NCI-H226 (cell line): ENCODE results near the gene NRXN3.
"Not testable (repeated sequence)": the region's sequence is repeated elsewhere in the genome, so short reads cannot be mapped to it uniquely, and the experiment has no call there.

Source experiments
- DNase-seq: peaks from one replicate; pipeline ENCODE4 v3.0.0-alpha.2; 2015

The NRXN3 gene

DNA sequence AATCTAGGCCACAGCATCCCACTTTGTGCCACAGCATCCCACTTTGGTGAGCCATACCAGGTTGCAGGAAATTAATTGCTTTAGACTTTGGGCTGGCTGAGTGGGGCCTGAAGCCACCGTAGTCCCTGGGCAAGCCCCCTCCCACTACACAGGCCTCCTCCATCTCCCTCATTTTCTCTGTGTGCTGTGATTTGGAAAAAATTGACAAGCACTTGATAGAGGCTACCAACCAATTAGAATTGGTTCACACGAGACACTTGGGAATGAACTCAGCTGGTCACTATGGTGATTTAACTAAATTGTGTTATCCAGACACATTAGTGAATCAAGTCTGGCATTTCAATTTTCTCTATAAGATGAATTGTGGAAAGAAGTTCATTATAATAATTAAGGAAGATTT lies 1560.0 kb downstream of the NRXN3 start:
- no peak for DNase-seq

DNA sequence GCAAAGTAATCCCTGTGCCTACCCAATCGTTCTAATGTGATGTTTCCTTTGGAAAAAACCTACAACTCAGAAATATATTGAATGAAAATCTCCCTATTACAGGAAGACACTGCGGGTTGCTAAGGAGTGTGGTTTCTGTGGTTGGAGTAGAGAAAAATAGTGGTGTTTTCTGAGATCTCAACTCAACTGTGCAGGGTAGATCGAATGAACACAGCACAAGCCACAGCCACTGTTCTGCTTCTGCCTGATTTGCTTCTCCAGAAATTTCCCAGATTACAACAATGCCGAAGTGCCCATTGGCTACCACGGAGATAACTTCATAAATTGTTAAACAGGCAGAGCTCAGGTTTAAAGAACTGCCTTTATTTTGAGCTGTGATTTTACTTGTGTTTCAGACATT lies 1560.8 kb downstream of the NRXN3 start:
- DNase-seq: no peak

DNA sequence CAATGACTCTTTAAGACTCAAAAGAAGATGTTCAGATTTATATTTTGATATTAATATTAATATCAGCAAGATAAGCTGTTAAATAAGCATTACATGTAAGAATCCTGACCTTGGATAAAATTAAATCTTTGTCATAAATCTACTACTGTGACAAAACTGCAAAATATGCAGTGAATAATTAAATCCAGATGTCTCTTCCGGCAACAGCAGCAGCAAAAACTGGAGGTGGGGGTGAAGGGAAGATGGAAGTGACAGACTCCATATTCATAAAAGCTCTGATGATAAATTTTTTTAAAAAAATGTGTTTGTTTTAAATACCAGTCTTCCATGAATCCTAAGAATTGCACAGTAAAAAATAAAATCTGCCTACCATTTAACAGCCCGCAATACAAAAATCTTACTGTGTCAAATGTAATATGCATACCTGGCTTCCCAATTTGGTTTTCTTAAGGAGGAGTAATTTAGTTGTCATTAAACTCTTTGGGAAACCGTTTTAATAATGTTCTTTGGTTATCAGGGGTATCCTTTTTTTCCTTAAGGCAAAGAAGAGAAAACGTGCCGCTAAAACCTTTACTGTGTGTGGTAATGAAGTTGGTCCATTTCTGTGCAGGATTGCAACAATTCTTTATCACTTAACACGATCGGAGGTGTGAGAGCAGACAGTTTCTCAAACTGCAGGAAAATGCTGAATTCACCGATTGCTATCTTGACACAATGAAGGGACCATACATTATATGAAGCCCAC lies 1562.9 kb downstream of the NRXN3 start:
- DNase-seq: no peak

DNA sequence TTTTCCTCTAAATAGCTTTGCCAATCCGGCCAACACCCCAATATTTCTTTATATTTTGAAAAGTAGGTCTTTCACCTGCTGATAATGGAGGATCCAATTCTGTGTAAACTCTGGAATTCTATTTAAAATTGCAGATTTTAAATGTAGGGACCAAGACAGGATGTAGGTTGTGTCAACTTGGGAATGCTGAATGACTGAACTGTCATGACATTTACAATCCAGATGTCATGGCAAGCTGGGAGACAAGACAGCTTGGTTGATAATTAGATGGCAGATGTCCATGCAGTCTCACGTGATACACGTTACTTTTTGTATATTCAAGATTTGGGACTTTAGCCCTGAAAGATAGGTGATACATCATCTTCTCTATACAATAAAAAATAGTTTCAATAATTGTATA lies 1564.0 kb downstream of the NRXN3 start:
- DNase-seq: no peak

DNA sequence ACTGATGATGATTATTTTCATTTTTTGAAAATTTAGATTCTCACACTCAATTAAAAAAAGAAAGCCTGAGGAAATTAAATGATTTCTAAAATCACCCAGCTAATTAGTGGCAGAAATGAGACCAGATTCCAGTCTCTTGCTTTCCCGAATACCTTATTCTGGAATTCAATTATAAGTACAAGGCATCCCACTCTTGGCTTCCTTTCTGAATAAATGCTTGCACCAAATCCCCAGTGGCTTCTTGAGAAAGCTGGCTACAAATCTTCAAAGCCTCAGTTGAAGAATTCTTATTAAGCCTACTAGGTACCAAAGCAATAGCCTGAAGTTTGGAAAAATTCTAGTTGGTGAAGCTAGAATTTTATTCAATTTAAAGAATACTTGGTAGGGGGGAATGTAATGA lies 1564.5 kb downstream of the NRXN3 start:
- no peak for DNase-seq

DNA sequence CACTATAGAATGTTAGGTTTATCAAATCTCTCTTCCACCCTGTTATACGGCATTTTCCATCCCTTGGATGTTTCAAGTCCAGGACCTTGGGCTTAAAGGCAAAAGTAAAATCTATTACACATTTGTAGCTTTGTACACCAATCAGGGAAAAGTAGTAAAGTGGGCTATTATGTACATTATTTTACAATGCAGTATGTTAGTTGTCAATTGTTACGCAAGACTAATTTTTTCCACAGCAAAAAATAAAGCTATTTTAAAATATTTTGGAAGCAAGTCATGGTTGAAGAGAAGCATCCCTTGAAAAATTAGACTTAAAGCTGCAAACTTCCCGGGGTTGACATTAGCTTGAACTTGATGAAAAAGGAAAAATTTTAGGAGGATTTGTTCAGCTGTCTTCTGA lies 1564.9 kb downstream of the NRXN3 start:
- no peak for DNase-seq

DNA sequence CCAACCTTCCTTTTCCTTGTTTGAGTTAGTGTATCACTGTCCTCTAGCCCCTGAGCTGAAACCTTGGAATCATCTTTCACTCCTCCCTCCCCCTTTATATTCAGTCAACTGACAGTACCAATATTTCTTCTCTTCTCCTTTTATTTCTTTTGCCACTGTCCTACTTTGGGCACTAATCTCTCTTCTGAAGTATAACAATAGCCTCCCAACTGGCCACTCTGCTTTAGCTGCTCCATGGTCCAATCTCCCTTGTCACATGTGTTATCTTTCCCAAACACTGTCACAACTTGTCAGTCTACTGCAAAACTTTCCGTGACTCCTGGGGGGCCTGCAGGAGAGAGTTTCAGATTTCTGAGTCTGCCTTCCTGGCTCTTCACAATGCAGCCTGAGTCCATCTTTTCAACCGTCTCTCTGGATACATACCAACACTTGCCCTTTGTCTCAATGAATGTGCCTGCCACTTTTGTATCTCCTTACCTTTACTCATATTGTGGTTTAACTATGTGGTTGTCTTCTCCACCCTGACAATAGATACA lies 1570.0 kb downstream of the NRXN3 start:
- DNase-seq: no peak

DNA sequence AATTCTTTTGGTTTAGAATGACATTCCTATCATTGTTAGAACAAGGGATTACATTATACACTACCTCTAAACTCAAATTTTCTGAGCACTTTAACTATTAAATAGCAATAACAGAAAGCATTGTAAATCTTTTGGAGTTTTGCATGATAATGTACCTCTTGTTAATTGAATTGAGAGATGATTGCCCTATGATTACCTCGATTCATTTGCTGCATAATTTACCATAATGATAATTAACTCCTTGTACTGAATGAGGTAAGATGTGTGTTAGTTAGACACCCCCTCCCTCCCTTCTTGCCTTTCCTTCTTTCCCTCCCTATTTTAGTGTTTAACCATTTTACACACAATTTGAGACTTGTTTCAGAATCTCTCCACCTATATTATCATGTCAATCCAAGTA lies 1572.0 kb downstream of the NRXN3 start:
- DNase-seq: no peak

DNA sequence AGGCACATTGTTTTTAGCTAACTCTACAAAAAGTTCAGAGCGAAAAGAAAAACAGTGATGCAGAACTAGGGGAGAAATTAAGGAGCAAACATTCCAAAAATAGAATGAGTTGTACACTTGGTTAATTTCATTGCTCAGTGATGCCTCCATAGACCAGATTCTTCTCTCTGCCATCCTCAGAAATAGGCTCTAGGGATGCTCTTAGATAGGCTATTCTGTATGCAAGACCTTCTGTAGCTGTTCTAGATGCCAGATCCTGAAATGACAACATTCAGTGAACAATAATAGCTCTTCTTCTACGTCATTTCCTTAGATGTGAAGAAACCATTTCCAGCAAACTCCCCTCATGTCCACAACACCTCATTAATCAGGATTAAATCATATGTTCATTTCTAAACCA lies 1574.9 kb downstream of the NRXN3 start:
- no peak for DNase-seq

DNA sequence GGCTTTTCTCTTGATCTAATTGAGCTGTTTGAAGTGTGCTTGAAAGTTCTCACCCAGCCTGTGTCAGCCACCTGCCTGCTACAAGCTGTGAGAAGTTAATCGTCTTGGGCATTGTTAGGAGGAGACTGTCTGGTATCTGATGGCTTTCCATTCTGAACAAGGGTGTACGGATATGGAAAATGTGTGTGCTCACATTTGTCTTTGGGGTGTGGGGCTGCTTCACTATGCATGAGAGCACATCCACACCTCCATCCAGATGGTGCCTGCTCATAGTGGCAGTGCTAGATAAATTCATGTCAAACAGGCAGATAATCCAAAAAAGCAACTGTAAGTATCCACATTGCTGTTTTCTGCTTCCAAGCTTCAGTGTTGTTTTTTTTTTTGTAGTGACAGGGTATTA lies 1578.9 kb downstream of the NRXN3 start:
- DNase-seq: no peak

DNA sequence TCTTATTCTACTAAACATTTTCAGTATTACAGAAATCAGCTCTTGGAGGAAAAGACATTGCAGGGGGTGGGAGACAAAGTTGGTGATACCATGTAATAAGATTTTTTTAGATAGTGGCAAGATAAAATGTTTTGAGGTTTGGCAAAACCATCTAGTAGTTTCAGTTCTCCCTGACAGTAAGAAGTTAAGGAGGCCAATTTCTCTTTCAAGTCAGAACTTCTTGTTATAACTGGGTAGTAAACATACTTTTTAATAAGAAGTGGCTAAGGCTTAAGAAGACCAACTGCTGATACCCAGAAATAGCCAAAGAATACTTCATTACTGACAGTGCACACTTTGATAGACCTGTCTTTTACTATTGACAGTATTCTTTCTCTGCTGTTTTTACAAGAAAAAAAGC lies 1588.8 kb downstream of the NRXN3 start:
- no peak for DNase-seq

DNA sequence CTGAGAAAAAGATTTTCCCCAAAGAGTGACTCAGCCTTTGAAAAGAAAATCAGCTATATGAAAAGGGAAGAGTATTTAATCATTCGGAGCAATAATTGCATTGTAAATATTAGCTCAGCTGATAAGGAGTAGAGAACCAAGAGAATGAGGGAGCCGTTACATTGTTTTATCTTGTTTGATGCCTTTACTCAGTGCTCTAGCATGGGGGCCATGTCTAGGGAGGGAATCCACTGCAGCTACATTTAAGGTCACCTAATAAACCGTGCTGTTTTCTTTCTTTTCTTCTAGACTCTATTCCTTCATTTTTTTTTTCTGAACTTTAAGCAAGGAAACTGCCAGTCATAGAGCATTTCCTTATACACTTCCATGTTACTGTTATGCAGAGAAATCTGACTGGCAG lies 1594.2 kb downstream of the NRXN3 start:
- DNase-seq: no peak

DNA sequence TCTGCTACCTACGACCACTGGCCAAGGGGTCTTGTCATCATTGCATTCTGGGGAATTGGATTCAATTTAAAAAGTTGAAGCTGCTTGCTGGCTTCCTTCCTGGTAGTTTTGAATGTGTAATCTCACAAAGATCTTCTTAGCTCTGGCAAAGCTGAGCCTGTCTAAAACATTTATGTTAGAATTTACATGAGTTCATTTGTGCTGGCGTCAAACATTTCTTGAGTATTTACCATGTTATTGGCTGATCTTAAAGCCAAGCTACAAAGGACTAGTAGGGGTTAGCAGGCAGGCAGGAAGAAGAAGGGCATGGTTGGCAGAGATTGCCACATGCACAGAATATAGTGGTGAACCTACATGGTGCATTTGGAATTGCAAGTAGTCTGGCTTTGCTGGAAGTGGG lies 1596.3 kb downstream of the NRXN3 start:
- no peak for DNase-seq

DNA sequence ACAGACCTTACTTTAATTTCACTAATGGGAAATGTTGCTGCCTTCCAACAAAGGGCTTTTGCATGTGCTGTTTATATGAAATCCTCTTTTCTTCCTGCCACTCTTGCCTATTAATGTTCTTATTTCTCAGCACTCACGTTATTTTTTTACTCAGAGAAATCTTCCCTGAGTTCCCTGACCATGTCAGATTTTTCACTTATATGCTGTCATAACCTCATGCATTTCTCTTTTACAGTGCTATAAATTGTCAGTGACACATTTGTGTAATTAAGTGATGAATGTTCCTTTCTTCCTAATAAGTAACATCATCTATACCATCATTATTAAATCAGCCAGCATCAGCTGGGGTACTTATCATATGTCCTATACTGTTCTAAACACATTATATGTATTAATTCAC lies 1597.1 kb downstream of the NRXN3 start:
- no peak for DNase-seq

DNA sequence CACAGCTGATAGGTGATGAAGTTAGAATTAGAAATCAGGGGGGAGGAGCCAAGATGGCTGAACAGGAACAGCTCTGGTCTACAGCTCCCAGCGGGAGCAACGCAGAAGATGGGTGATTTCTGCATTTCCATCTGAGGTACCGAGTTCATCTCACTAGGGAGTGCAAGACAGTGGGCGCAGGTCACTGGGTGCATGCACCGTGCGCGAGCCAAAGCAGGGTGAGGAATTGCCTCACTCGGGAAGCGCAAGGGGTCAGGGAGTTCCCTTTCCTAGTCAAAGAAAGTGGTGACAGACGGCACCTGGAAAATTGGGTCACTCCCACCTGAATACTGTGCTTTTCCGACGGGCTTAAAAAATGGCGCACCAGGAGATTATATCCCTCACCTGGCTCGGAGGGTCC lies 1597.5 kb downstream of the NRXN3 start:
- DNase-seq: not testable (repeated sequence)

DNA sequence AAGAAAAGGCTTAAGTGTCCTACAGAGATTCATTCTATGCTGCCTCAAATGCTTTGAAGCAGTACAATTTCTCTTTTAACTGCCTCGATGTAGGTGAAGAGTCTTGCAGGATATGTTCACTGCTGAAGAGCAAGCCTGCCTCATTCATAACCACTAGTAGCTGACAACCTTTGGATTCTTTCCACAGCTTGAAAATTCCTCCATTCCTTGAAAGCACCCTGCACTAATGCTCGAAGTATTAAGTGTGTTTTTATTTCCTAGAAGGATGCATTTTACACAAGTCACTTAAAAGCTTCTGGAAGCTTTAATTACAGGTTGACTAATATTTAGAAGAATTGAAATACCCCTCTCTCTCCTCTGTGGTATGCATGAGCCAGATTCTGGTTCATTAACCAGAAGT lies 1611.7 kb downstream of the NRXN3 start:
- peak; percentile 9 for DNase-seq

DNA sequence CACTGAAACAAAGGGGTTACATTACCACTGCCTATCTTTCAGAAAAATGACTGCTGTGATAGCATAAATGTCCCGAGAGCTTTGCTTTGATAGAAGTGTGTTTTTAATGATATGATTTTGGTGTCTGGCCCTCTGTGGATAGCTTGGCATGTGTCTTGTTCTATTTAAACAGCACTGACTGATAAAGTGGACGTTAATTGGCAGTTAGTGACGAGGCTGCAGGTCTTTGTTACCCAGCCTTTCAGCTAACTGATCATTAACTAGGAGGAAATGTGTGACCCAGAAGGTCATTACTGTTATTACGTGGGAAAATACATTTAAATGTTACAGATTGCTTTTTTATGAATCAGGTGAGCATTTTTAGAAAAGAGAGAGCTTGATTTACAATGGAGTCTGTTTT lies 1612.9 kb downstream of the NRXN3 start:
- no peak for DNase-seq

DNA sequence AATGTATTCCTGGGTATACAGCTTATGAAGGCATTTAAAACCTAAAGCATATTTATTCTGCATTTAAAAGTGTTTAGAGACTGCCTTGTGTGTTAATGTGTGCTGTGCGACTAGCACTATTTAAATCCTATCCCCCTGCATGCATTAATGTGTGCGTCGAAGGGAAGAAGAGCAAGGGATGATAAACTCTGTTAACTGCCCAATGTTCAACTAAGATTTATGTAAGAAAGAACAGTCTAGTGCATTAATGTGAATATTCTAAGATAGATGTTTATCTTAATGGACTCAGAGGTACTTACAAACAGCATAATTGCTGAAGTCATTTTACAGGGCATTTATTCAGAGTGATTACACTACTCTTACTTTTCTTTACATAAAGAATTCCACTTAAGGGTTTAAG lies 1616.3 kb downstream of the NRXN3 start:
- no peak for DNase-seq

DNA sequence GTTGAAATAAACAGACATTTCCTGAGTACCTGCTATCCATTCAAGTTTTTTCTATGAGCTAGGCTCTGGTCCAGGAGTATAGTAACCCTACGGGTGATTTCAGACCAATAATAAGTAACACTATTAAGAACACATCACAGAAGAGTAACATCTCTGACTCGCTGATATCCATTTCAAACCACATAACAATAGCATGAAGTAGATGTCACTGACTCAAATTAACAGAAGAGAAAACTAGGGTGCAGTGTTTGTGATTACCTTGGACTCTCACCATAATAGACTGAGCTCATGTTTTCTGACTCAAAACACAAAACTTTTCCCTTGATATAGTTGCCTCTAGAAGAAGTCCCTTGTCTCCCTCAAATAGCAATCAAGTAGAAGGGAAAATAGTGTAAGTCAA lies 1618.2 kb downstream of the NRXN3 start:
- DNase-seq: no peak

DNA sequence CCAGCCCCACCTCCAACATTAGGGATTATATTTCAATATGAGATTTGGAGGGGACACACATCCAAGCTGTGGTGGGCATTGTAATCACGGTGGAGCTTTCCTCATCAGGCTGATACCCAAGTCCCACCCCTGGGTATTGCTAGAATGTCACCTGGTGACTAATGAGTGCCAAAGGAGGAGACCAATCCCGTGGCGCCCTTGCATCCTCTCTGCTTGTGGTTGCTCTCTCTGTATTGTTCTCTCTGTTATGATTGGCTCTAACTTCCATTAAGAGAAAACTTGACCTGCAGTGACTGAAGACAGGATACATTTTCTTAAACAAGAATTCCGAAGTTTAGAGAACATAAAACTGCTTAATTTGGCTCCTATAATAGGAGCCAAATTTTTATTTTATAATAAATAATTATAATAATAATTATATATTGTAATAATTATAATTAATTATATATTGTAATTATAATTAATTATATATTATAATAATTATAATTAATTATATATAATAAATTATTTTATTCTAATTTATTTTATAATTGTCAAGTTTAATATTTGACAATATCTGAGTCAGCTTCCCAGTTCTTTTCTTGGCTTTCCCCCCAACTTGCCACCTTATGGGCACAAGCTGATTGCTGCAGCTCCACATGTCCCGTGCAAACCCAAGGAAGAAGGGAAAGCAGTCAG lies 1621.0 kb downstream of the NRXN3 start:
- DNase-seq: no peak

DNA sequence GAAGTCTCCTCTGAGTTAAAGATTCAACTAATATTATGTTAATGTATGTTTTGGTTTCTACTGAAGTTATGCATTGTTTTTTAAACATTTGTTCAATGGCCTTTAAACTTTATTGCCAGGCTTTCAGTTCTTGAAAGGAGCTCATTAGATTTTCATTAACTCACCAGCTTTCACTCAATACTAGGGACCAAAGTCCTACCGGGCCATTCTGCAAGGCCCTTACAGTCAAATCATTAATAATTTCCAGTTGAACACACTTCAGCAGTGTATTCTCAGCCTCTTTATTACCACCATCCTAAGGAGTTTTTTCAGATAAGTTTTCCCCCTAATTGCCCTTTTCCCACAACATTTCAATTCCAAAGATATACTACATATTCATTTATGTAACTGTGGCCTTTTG lies 1631.9 kb downstream of the NRXN3 start:
- DNase-seq: no peak

DNA sequence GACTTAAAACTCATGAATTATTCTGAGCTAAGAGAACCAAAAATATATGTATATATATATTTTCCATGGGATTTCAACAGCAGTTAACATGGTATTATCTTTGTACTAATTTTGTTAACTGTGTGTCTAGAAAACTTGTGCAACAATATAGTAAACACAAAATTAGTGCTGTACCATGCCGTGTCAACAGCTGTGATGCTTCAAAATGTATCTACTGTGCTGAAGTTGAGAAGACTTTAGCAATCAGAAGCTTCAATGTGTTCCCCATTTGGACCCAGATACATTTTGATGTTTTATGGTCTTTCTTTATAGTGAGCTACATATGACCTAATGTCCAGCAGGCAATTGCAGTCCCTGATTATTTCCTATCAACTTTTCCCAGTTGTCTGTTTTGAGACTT lies 1635.5 kb downstream of the NRXN3 start:
- DNase-seq: no peak

DNA sequence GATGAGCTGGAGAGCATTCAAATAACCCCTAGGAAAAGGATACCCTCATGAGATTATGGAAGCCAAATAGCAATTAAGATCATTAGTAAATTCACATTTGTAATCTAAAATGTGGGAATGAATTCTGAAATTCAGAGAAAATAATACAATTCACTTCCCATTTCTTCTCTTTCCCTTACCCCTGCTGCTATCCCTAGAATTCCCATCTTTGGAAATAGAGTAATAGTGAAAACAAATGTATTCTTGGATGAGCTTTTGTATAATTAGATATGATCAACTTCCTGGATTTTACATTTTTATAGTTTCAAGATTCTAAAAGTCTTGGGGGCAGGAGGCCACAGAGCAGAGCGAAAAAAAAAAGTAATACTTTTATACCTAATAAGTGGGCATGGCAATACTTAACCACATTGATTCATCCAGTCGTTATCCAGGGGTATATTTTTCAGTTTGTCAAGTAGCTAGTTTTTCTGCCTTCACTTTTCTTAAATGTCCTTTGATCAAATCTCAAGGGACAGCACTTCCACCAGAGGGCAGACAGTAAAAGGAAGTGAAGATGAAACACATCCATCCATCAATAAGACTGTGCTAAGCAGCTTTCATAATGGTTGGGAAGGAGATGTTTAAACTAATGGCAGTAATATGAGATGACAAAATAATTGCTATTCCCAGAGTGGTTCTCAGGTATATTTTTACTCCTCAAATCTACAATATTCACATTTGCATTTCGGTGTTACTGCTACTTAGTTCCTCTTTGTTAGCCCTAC lies 1639.9 kb downstream of the NRXN3 start:
- DNase-seq: no peak
